ENCODE measurements around the gene MASP1. TPM values are rescaled to one million over a fixed set of nuclear protein-coding genes. Genes with fewer than 3 reads are reported as not detected.

MASP1 gene
- total RNA-seq, 2 experiments from 2014 or later = not detected

- no peaks in the 10 kb centered on the region for H3K9me2 ChIP-seq (ENCODE audit: insufficient read depth, low read length)
- no peaks in the 10 kb centered on the region for H3K79me2 ChIP-seq (ENCODE audit: insufficient read depth, low read depth, low read length)
- POLR2A ChIA-PET = interaction anchor here (0.6 to 1.0 kb wide), 2 partner anchors 8 to 1529 kb away, joined by 3 to 4 read pairs; no protein-coding TSS in a partner anchor
- no peaks in the 10 kb centered on the region for H3K36me3 ChIP-seq (ENCODE audit: insufficient read depth, low read length)
- intact Hi-C loops (cut with micrococcal nuclease; ENCODE audit: unreplicated experiment) = no loop called here
- no peak overlapping the region for H3K4me2 ChIP-seq (ENCODE audit: low read length)
- H2AFZ ChIP-seq (ENCODE audit: low read length) = no peak overlapping the region
- no peak overlapping the region for H3K27ac ChIP-seq (ENCODE audit: low read depth, low read length, poor library complexity, severe bottlenecking)
- TF ChIP-seq EZH2phosphoT487 (IDR thresholded peaks at IDR 0.05; ENCODE audit: borderline replicate concordance, low read depth, low read length) = no peak
- no peak for TF ChIP-seq CTCF (conservative IDR thresholded peaks at IDR 0.05; ENCODE audit: low read length)
- no peak overlapping the region for H3K4me3 ChIP-seq (ENCODE audit: low read depth, low read length, poor library complexity, severe bottlenecking)
- H3K4me1 ChIP-seq (ENCODE audit: insufficient read depth, low read length, poor library complexity, severe bottlenecking) = no peaks in the 10 kb centered on the region
- CTCF ChIA-PET (ENCODE audit: unreplicated experiment) = no interaction called here
- no peak for DNase-seq (ENCODE audit: low spot score)
- no peaks in the 10 kb centered on the region for H4K20me1 ChIP-seq (ENCODE audit: insufficient read depth, low read length)
- no peaks in the 10 kb centered on the region for H3K9me3 ChIP-seq (ENCODE audit: low read length)
- no TSS peak for BruUV-seq (replicated peaks)
Measured at GRCh38 chr3:187296058-187296457, 4.5 kb upstream of the MASP1 start.

GRCh38 chr3:187295316-187296034, 3.9 kb upstream of the MASP1 start:
- DNase-seq (ENCODE audit: low spot score) = no peak
- Histone ChIP-seq H3K9me3 (ENCODE audit: low read length) (no peaks in the 10 kb centered on the region), H3K79me2 (ENCODE audit: insufficient read depth, low read depth, low read length) (no peaks in the 10 kb centered on the region), H3K27ac (ENCODE audit: low read depth, low read length, poor library complexity, severe bottlenecking) (no peak overlapping the region), H3K4me1 (ENCODE audit: insufficient read depth, low read length, poor library complexity, severe bottlenecking) (no peaks in the 10 kb centered on the region), H4K20me1 (ENCODE audit: insufficient read depth, low read length) (no peaks in the 10 kb centered on the region), H3K36me3 (ENCODE audit: insufficient read depth, low read length) (no peaks in the 10 kb centered on the region), H3K4me2 (ENCODE audit: low read length) (no peak overlapping the region), H3K4me3 (ENCODE audit: low read depth, low read length, poor library complexity, severe bottlenecking) (no peak overlapping the region), H3K9me2 (ENCODE audit: insufficient read depth, low read length) (no peaks in the 10 kb centered on the region), H2AFZ (ENCODE audit: low read length) (no peak overlapping the region)
- no TSS peak for BruUV-seq (replicated peaks)
- POLR2A ChIA-PET = interaction anchor here (0.5 to 1.0 kb wide), 5 partner anchors 7 to 1530 kb away, joined by 3 to 4 read pairs (median 3); no protein-coding TSS in a partner anchor
- intact Hi-C loops (cut with micrococcal nuclease; ENCODE audit: unreplicated experiment) = loop anchor here (1.0 kb wide), 1 partner anchor 75 kb away; no protein-coding TSS in a partner anchor
- peak; percentile 48; the same call in 1 of the 2 replicates for TF ChIP-seq CTCF (conservative IDR thresholded peaks at IDR 0.05; ENCODE audit: low read length)
- no peak for TF ChIP-seq EZH2phosphoT487 (IDR thresholded peaks at IDR 0.05; ENCODE audit: borderline replicate concordance, low read depth, low read length)
- CTCF ChIA-PET (ENCODE audit: unreplicated experiment) = no interaction called here

Measured in OCI-LY7 (cell line).